ENCODE measurements around the gene AMFR.

AMFR gene

DNA sequence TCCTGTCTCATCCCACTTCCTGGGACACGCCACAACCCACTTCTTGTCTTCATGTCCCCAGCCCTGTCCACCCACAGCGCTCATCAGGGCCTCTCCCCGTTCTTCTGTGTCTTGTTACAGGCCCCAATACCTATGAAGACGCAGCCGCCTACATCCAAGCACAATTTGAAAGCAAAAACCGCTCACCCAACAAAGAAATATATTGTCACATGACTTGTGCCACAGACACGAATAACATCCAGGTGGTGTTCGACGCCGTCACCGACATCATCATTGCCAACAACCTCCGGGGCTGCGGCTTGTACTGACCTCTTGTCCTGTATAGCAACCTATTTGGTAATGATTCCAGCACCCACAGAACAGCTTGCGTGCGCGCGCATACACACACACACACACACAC is 70.6 kb downstream of the AMFR start:
- H3K9me3 ChIP-seq = no peaks in the 10 kb centered on the region
- H3K36me3 ChIP-seq = no peaks in the 10 kb centered on the region
- no peak overlapping the region for H3K4me3 ChIP-seq (ENCODE audit: low read depth in 1 of 2, low read length in 1 of 2)
- H3K27ac ChIP-seq = no peak overlapping the region
- H3K27me3 ChIP-seq = no peaks in the 10 kb centered on the region
- TF ChIP-seq, protein P1, sequence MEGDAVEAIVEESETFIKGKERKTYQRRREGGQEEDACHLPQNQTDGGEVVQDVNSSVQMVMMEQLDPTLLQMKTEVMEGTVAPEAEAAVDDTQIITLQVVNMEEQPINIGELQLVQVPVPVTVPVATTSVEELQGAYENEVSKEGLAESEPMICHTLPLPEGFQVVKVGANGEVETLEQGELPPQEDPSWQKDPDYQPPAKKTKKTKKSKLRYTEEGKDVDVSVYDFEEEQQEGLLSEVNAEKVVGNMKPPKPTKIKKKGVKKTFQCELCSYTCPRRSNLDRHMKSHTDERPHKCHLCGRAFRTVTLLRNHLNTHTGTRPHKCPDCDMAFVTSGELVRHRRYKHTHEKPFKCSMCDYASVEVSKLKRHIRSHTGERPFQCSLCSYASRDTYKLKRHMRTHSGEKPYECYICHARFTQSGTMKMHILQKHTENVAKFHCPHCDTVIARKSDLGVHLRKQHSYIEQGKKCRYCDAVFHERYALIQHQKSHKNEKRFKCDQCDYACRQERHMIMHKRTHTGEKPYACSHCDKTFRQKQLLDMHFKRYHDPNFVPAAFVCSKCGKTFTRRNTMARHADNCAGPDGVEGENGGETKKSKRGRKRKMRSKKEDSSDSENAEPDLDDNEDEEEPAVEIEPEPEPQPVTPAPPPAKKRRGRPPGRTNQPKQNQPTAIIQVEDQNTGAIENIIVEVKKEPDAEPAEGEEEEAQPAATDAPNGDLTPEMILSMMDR (IDR thresholded peaks at IDR 0.05) = no peak
- H3K4me1 ChIP-seq (ENCODE audit: control insufficient read depth in 1 of 2, insufficient read depth in 1 of 2, low read depth in 1 of 2, low read length in 1 of 2) = peaks cover 23 to 24% of the 10 kb centered on the region in 2 experiments

DNA sequence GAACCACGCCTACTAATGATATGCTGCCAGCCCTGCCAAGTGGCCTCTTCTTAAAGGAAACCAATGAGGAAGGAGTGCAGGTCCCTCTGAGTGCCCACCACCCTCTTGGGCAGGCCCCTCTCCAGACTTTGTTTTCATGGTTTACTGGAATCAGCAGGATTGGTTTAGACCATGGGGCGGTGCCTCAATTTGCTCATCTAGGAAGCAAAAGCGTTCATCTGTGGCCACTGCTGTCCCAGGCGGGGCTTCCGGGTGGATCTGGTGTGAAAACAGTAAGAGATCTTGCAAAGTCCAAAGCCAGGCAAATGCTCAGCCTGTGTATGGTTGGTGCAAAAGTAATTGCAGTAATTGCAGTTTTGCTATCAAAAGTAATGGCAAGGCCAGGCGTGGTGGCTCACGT is 71.3 kb downstream of the AMFR start:
- H3K27ac ChIP-seq = no peak overlapping the region
- H3K36me3 ChIP-seq = no peaks in the 10 kb centered on the region
- peaks cover 23 to 24% of the 10 kb centered on the region in 2 experiments for H3K4me1 ChIP-seq (ENCODE audit: control insufficient read depth in 1 of 2, insufficient read depth in 1 of 2, low read depth in 1 of 2, low read length in 1 of 2)
- H3K4me3 ChIP-seq (ENCODE audit: low read depth in 1 of 2, low read length in 1 of 2) = no peak overlapping the region
- TF ChIP-seq, protein P1 (IDR thresholded peaks at IDR 0.05) = no peak
- no peaks in the 10 kb centered on the region for H3K27me3 ChIP-seq
- no peaks in the 10 kb centered on the region for H3K9me3 ChIP-seq

GRCh38 chr16:56353054-56353921 is 72.1 kb downstream of the AMFR start:
- no peaks in the 10 kb centered on the region for H3K9me3 ChIP-seq
- no peaks in the 10 kb centered on the region for H3K36me3 ChIP-seq
- H3K27ac ChIP-seq = no peak overlapping the region
- no peak overlapping the region for H3K4me3 ChIP-seq (ENCODE audit: low read depth in 1 of 2, low read length in 1 of 2)
- H3K4me1 ChIP-seq (ENCODE audit: control insufficient read depth in 1 of 2, insufficient read depth in 1 of 2, low read depth in 1 of 2, low read length in 1 of 2) = peaks cover 21 to 22% of the 10 kb centered on the region in 2 experiments
- TF ChIP-seq, protein P1 (IDR thresholded peaks at IDR 0.05) = no peak
- no peaks in the 10 kb centered on the region for H3K27me3 ChIP-seq

DNA sequence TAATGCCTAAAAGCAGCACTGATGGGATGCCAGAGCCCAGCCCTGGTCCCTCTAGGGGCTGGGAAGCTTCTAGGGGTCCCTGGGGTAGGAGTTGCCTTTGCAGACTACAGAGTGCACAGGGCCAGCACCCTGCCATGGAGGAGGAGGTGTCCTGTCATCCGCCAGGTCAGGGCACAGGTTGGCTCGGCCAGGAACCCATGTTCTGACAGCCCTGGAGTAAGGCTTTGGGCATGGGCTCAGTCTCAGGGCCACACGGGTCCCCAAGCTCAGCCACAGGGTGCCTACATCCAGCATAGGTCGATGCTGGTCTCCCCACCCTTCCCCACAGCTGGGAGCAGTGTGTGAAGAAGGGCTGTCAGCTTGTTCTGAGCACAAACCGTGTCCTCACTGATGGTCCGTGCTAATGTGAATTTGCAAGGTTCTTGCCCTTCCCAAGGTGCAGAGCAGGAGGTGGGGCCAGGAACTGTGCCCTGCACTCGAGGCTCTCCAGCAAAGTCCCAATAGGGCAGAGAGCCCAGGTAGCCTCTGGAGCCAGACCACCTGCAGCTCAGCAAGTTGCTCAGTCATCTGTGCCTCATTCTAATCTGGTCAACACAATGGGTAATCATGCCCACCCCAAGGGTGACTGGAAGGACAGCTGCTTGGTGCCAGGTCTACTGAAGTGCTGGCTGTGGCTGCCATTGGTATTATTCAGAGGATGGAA is 72.8 kb downstream of the AMFR start:
- no peak overlapping the region for H3K27ac ChIP-seq
- H3K27me3 ChIP-seq = no peaks in the 10 kb centered on the region
- H3K4me1 ChIP-seq (ENCODE audit: control insufficient read depth in 1 of 2, insufficient read depth in 1 of 2, low read depth in 1 of 2, low read length in 1 of 2) = peaks cover 13 to 14% of the 10 kb centered on the region in 2 experiments
- no peaks in the 10 kb centered on the region for H3K9me3 ChIP-seq
- H3K36me3 ChIP-seq = no peaks in the 10 kb centered on the region
- no peak overlapping the region for H3K4me3 ChIP-seq (ENCODE audit: low read depth in 1 of 2, low read length in 1 of 2)
- TF ChIP-seq, protein P1 (IDR thresholded peaks at IDR 0.05) = no peak

GRCh38 chr16:56351481-56351880 is 73.9 kb downstream of the AMFR start:
- H3K4me3 ChIP-seq (ENCODE audit: low read depth in 1 of 2, low read length in 1 of 2) = no peak overlapping the region
- no peaks in the 10 kb centered on the region for H3K36me3 ChIP-seq
- TF ChIP-seq, protein P1 (IDR thresholded peaks at IDR 0.05) = no peak
- H3K27ac ChIP-seq = no peak overlapping the region
- H3K4me1 ChIP-seq (ENCODE audit: control insufficient read depth in 1 of 2, insufficient read depth in 1 of 2, low read depth in 1 of 2, low read length in 1 of 2) = peaks cover 7 to 9% of the 10 kb centered on the region in 2 experiments
- no peaks in the 10 kb centered on the region for H3K27me3 ChIP-seq
- H3K9me3 ChIP-seq = no peaks in the 10 kb centered on the region

Data from neutrophil (primary cell).